Stimulated activated CD8-positive, alpha-beta memory T cell treated with anti-CD3 and anti-CD28 coated beads, Interleukin-4, amount 100 ng/mL, for 24 hours (primary cell): ENCODE data around the gene CNBP.

Source experiments
- DNase-seq: peaks from one replicate; pipeline ENCODE4 v3.0.0-alpha.2; 2020; ENCODE audit warnings: low read depth

CNBP gene

GRCh38 chr3:129131465-129132088, 52.1 kb downstream of the CNBP start:
- DNase-seq = no peak

GRCh38 chr3:129130291-129130813, 53.3 kb downstream of the CNBP start:
- DNase-seq = no peak

GRCh38 chr3:129128357-129129155, 55.1 kb downstream of the CNBP start:
- DNase-seq = no peak

- no peak for DNase-seq
Measured at GRCh38 chr3:129126726-129127280, 56.9 kb downstream of the CNBP start.

GRCh38 chr3:129123314-129124060, 60.2 kb downstream of the CNBP start:
- no peak for DNase-seq

- DNase-seq = no peak
Measured at GRCh38 chr3:129122412-129123011, 61.2 kb downstream of the CNBP start.

GRCh38 chr3:129121792-129122411, 61.8 kb downstream of the CNBP start, which contains the start of gene RAB43:
Gene RAB43 (minus strand): TSS chr3:129121804. CDS start chr3:129121489, 315 bp downstream.
- DNase-seq = peak; percentile 69

GRCh38 chr3:129121016-129121791, 62.5 kb downstream of the CNBP start:
- DNase-seq = peak; percentile 23

GRCh38 chr3:129120254-129121004, 63.3 kb downstream of the CNBP start:
- DNase-seq = peak; percentile 86

- no peak for DNase-seq
Measured at GRCh38 chr3:129119365-129120100, 64.2 kb downstream of the CNBP start.

GRCh38 chr3:129118745-129119144, 65.0 kb downstream of the CNBP start:
- DNase-seq = no peak
